ENCODE data around the gene DDX41.

- TF ChIP-seq POLR2A (IDR thresholded peaks at IDR 0.05) (no peak), CTCF (IDR thresholded peaks at IDR 0.05) (no peak)
Measured at GRCh38 chr5:177466861-177467260, 49.9 kb downstream of the DDX41 start.
